ENCODE data around the gene NKD2.

The NKD2 gene

GRCh38 chr5:1026700-1027621 lies 18.4 kb downstream of the NKD2 start:
- peak in 5 of 10 donors; percentile 6 to 70 (median 54) for DNase-seq
- intact Hi-C loops (cut with DNase I), result no loop called here

GRCh38 chr5:1027631-1028441 lies 19.2 kb downstream of the NKD2 start:
- intact Hi-C loops (cut with DNase I), result no loop called here
- peak in 5 of 10 donors; percentile 8 to 82 (median 30) for DNase-seq

GRCh38 chr5:1028481-1029281 lies 20.1 kb downstream of the NKD2 start:
- peak in 5 of 10 donors; percentile 8 to 79 (median 47) for DNase-seq
- intact Hi-C loops (cut with DNase I), result no loop called here

GRCh38 chr5:1029282-1029944 lies 20.8 kb downstream of the NKD2 start:
- peak in 5 of 10 donors; percentile 8 to 68 (median 41) for DNase-seq
- intact Hi-C loops (cut with DNase I), result no loop called here

GRCh38 chr5:1029945-1030625 lies 21.5 kb downstream of the NKD2 start:
- peak in 4 of 10 donors; percentile 4 to 62 (median 42) for DNase-seq
- intact Hi-C loops (cut with DNase I), result no loop called here

GRCh38 chr5:1030801-1031271 lies 22.2 kb downstream of the NKD2 start:
- DNase-seq, result peak in 6 of 10 donors; percentile 4 to 70 (median 44)
- intact Hi-C loops (cut with DNase I), result no loop called here

GRCh38 chr5:1031306-1031959 lies 22.8 kb downstream of the NKD2 start:
- DNase-seq, result peak in 3 of 10 donors; percentile 4 to 57 (median 26)
- intact Hi-C loops (cut with DNase I), result no loop called here

- DNase-seq, result peak in 5 of 10 donors; percentile 3 to 66 (median 16)
- intact Hi-C loops (cut with DNase I), result no loop called here
These were observed 23.4 kb downstream of the NKD2 start for GRCh38 chr5:1032011-1032410.

GRCh38 chr5:1032551-1033027 lies 24.0 kb downstream of the NKD2 start:
- intact Hi-C loops (cut with DNase I), result no loop called here
- DNase-seq, result peak in 5 of 10 donors; percentile 3 to 80 (median 55)

- peak in 5 of 10 donors; percentile 9 to 74 (median 54) for DNase-seq
- intact Hi-C loops (cut with DNase I), result no loop called here
These were observed 24.6 kb downstream of the NKD2 start for GRCh38 chr5:1033178-1033577.

GRCh38 chr5:1033606-1034420 lies 25.2 kb downstream of the NKD2 start:
- DNase-seq, result peak in 6 of 10 donors; percentile 2 to 65 (median 38)
- intact Hi-C loops (cut with DNase I), result no loop called here

- intact Hi-C loops (cut with DNase I), result no loop called here
- peak in 5 of 10 donors; percentile 3 to 73 (median 40) for DNase-seq
These were observed 25.9 kb downstream of the NKD2 start for GRCh38 chr5:1034421-1034905.

GRCh38 chr5:1034986-1035385 lies 26.4 kb downstream of the NKD2 start:
- intact Hi-C loops (cut with DNase I), result no loop called here
- DNase-seq, result no peak

- intact Hi-C loops (cut with DNase I), result no loop called here
- peak in 5 of 10 donors; percentile 5 to 76 (median 59) for DNase-seq
These were observed 27.1 kb downstream of the NKD2 start for GRCh38 chr5:1035421-1036405.

GRCh38 chr5:1036504-1037122 lies 28.0 kb downstream of the NKD2 start:
- intact Hi-C loops (cut with DNase I), result no loop called here
- peak in 2 of 10 donors; percentile 42 to 75 for DNase-seq

Data from posterior cingulate gyrus (tissue), 11 donors.